ENCODE results near the gene ZNF609. TPM values are rescaled to one million over a fixed set of nuclear protein-coding genes. Genes with fewer than 3 reads are reported as not detected.

ZNF609 gene
- polyA plus RNA-seq, 2 of the 4 experiments (the other 2 are of a cell fraction) = 19.6 to 39.9 TPM

GRCh38 chr15:64731012-64731804 lies 270.8 kb downstream of the ZNF609 start:
- 17% methylated on average over 16 of the region's 16 CpGs for WGBS (ENCODE audit: missing lambda C conversion rate)
- peaks cover 9% of the 10 kb centered on the region for H3K4me1 ChIP-seq
- FAIRE-seq (no peak), DNase-seq (ENCODE audit: low read depth in 1 of 2, low spot score in 1 of 2) (peak; percentile 77 to 83), ATAC-seq (peak; percentile 88 to 91)
- no peak overlapping the region for H3K4me3 ChIP-seq
- POLR2A ChIA-PET = no interaction called here
- no peaks in the 10 kb centered on the region for H3K9me3 ChIP-seq
- TF ChIP-seq SMC3 (IDR thresholded peaks at IDR 0.05) (peak; percentile 95), CBX8 (IDR thresholded peaks at IDR 0.05) (no peak), MYC (IDR thresholded peaks at IDR 0.05; ENCODE audit: borderline replicate concordance, low read length) (0 out of 2 replicates have a peak, but pooled peaks have one; percentile 32), RAD21 (conservative IDR thresholded peaks at IDR 0.05 in 1 of 2, IDR thresholded peaks at IDR 0.05 in 1 of 2) (peak; percentile 99 to 100), ZC3H11A (IDR thresholded peaks at IDR 0.05) (0 out of 2 replicates have a peak, but pooled peaks have one; percentile 2), CHD4 (IDR thresholded peaks at IDR 0.05; ENCODE audit: borderline replicate concordance) (no peak)
- TF ChIP-seq, protein P1, sequence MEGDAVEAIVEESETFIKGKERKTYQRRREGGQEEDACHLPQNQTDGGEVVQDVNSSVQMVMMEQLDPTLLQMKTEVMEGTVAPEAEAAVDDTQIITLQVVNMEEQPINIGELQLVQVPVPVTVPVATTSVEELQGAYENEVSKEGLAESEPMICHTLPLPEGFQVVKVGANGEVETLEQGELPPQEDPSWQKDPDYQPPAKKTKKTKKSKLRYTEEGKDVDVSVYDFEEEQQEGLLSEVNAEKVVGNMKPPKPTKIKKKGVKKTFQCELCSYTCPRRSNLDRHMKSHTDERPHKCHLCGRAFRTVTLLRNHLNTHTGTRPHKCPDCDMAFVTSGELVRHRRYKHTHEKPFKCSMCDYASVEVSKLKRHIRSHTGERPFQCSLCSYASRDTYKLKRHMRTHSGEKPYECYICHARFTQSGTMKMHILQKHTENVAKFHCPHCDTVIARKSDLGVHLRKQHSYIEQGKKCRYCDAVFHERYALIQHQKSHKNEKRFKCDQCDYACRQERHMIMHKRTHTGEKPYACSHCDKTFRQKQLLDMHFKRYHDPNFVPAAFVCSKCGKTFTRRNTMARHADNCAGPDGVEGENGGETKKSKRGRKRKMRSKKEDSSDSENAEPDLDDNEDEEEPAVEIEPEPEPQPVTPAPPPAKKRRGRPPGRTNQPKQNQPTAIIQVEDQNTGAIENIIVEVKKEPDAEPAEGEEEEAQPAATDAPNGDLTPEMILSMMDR (IDR thresholded peaks at IDR 0.05) = peak; percentile 99
- H3K4me2 ChIP-seq = peak overlapping the region; percentile 50
- CTCF ChIA-PET = interaction anchor here (0.6 to 44.5 kb wide), 57 partner anchors 10 to 350 kb away, joined by 3 to 1052 read pairs (median 5); no protein-coding TSS in a partner anchor
- no peak overlapping the region for H3K27ac ChIP-seq

DNA sequence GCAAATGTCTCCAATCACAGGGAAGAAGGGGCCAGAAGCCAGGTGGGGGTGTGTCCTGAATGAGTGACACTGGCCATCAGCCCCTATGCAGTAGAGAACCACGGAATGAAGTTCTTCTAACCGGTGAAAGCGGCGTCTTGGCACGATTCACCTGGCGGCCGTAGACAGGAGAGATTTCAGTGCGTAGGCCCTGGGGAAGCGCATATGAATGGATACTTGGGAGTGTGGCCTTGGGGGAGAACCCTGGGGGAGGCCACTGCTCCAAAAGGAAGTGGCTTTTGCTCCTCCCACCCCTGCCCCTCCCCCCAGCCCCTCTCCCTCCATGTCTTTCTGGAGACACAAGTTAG lies 271.4 kb downstream of the ZNF609 start:
- CTCF ChIA-PET = interaction anchor here (0.7 to 44.5 kb wide), 39 partner anchors 10 to 350 kb away, joined by 3 to 1052 read pairs (median 5); no protein-coding TSS in a partner anchor
- 56% methylated on average over 9 of the region's 9 CpGs for WGBS (ENCODE audit: missing lambda C conversion rate)
- Histone ChIP-seq H3K27ac (0 out of 6 replicates have a peak overlapping the region, but pooled peaks of 1 of the 2 experiments have one; percentile 27), H3K9me3 (no peaks in the 10 kb centered on the region), H3K4me2 (no peak overlapping the region), H3K4me1 (peaks cover 9% of the 10 kb centered on the region), H3K4me3 (no peak overlapping the region)
- no peak for FAIRE-seq
- DNase-seq (ENCODE audit: low read depth in 1 of 2, low spot score in 1 of 2) = no peak
- ATAC-seq = peak in 1 of 2 experiments; percentile 13; a peak in 3 of 6 replicates
- POLR2A ChIA-PET = interaction anchor here (0.7 kb wide), 1 partner anchor 102 kb away, joined by 9 read pairs; no protein-coding TSS in a partner anchor
- TF ChIP-seq TFCP2L1 (CRISPR knock-in tag; IDR thresholded peaks at IDR 0.05) (no peak), GATA3 (IDR thresholded peaks at IDR 0.05; ENCODE audit: borderline replicate concordance) (no peak), KDM1A (IDR thresholded peaks at IDR 0.05; ENCODE audit: low read depth) (no peak), USF2 (IDR thresholded peaks at IDR 0.05) (no peak), BCL3 (IDR thresholded peaks at IDR 0.05) (no peak), CBX2 (IDR thresholded peaks at IDR 0.05; ENCODE audit: borderline replicate concordance, low read depth) (no peak), FOSL2 (IDR thresholded peaks at IDR 0.05) (no peak), FOSL2 (CRISPR knock-in tag; IDR thresholded peaks at IDR 0.05) (no peak), ATOH8 (CRISPR knock-in tag; IDR thresholded peaks at IDR 0.05; ENCODE audit: low read depth) (no peak), JUN (IDR thresholded peaks at IDR 0.05) (no peak), RARB (CRISPR knock-in tag; IDR thresholded peaks at IDR 0.05) (no peak)
- TF ChIP-seq, protein P2, sequence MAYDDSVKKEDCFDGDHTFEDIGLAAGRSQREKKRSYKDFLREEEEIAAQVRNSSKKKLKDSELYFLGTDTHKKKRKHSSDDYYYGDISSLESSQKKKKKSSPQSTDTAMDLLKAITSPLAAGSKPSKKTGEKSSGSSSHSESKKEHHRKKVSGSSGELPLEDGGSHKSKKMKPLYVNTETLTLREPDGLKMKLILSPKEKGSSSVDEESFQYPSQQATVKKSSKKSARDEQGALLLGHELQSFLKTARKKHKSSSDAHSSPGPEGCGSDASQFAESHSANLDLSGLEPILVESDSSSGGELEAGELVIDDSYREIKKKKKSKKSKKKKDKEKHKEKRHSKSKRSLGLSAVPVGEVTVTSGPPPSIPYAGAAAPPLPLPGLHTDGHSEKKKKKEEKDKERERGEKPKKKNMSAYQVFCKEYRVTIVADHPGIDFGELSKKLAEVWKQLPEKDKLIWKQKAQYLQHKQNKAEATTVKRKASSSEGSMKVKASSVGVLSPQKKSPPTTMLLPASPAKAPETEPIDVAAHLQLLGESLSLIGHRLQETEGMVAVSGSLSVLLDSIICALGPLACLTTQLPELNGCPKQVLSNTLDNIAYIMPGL (CRISPR knock-in tag; IDR thresholded peaks at IDR 0.05; ENCODE audit: borderline replicate concordance) = no peak

All from A549 (cell line).